T-helper 1 cell treated with Interleukin-12 subunit alpha and Interleukin-12 subunit beta and Interleukin-4 antibody, amounts not matched to agents 30 ng/mL and 1 ng/mL, for 36 hours (primary cell): ENCODE data around the gene FA2H. TPM values are rescaled to one million over a fixed set of nuclear protein-coding genes. Genes with fewer than 3 reads are reported as not detected.

Experiments used
- intact Hi-C: fragments of 100-400 bp; cut with micrococcal nuclease; formaldehyde crosslinking; loops from one replicate; pipeline ENCODE4 v1.15.1; 2024
- total RNA-seq: library from RNA; stranded (reverse); gene quantifications from 2 replicates; pipeline ENCODE4 v1.2.3, GENCODE V29; 2022

Gene FA2H
- total RNA-seq, 1 donor from 2014 or later, result 0.15 TPM

DNA sequence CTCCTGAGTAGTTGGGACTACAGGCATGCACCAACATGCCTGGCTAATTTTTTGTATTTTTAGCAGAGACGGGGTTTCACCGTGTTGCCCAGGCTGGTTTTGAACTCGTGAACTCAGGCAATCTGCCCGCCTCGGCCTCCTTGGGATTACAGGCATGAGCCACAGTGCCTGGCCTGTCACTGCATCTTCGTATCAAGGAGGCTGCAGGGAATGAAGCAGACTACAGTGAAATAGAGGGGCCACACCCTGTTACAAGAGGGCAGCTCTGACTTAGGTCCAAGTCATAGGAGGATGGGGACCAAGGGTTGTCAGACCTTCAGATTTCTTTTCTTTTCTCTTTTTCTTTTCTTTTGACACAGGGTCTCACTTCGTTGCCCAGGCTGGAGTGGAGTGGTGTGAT is 28.7 kb downstream of the FA2H start:
- intact Hi-C loops, result no loop called here

GRCh38 chr16:74745109-74745615 is 29.5 kb downstream of the FA2H start:
- intact Hi-C loops, result no loop called here

GRCh38 chr16:74744566-74744965 is 30.1 kb downstream of the FA2H start:
- intact Hi-C loops, result no loop called here

GRCh38 chr16:74743668-74744299 is 30.8 kb downstream of the FA2H start:
- intact Hi-C loops, result no loop called here

DNA sequence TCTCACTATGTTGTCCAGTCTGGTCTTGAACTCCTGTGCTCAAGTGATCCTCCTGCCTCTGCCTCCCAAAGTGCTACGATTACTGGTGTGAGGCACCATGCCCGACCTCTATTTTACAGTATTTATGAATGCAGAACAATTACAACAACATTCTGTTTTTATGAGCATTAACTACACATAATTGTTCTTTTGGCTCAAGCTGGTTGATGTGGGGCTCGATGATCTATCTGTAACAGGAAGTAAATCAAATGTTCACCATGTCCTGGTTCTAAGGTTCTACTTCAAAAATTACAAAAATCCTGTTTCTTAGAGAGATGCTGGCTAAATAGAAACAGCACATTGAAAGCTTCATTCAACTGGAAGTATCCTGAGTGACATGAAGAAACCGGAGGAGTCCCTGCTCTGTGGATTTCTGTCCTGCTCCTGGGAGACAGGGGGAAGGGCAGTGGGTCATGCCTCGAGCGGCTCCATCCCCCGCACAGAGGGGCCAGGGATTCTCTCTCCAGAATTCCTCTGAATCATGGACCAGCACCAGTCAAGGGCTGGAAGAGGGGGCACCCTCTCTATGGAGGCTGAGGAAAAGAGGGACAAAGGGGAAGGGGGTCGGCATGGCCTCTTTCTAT is 31.5 kb downstream of the FA2H start:
- intact Hi-C loops, result no loop called here

DNA sequence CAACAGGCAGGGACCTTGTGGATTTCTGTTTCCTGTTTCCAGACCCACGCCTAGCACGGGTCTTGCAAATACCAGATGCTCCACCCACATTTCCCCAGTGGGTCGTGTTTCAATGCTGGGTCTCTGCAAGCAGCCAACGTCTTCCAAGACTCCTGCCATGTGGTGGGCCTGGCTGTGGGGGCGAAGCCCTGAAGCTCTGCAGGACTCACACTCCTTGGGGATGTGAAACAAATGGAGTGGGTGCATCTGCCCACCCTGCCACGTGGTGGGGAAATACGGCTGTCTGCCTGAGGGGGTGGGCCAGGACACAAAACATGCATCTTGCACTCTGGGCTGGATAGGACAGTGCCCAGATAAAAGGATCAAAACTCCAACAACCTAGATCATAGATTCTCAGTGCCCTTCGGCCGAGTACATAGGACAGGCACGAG is 32.6 kb downstream of the FA2H start:
- intact Hi-C loops, result no loop called here

DNA sequence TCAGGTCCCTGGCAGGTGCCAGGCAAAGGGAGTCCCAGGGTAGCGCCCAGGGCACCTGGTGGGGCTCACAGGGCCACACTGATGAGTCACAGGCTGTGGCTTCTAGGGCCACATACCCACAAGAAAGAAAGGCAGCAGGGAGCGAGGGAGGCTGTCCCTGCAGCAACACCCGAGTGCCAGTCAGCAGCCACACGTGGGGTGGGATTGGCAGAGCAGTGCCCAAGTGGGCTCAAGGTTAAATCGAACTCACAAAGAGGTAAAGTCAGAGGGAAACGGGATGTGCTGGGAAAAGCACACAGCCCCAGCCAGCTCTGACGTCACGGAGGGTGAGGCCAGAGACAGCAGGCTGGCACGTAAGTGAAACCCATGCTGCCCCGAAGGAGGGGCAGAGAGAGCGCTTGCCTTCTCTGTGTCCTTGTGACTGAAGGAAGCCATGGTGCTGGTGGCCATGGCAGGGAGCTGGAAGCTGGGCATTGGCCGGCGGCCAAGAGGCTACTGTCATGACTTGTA is 33.8 kb downstream of the FA2H start:
- intact Hi-C loops, result no loop called here

GRCh38 chr16:74739275-74739674 is 35.3 kb downstream of the FA2H start:
- intact Hi-C loops, result no loop called here

GRCh38 chr16:74738816-74739215 is 35.8 kb downstream of the FA2H start:
- intact Hi-C loops, result no loop called here

GRCh38 chr16:74738113-74738541 is 36.5 kb downstream of the FA2H start:
- intact Hi-C loops, result no loop called here

- intact Hi-C loops, result no loop called here
These were observed 37.1 kb downstream of the FA2H start for GRCh38 chr16:74737521-74737920.

DNA sequence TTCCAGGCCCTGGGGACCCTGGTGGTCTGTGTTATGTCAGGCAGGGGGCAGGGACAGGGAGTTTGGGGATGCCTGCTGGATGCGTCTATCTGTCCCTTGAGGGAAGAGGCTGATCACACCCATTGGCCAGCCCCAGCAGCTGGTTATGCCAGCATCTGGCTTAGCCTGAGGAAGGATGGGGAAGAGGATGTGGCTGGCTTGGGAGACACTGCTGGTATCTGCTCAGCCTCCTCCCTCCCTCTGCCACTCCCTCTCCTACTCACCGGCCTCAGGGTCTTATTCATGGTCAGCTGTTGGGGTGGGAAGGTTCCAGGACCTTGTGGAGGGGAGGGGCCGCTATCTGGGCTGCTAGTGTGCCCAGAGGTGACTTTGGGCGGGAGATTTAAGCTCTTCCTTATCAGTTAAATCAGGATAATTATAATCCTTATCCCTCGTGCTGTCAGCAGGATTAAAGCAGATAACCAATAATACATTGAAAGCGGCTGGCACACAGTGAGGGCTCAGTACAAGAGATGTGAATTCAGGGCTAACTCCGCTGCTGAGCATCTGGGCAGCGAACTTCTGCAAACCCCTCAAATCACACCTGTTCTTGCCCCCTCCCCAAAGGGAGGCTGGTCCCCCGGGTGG is 38.0 kb downstream of the FA2H start:
- intact Hi-C loops, result no loop called here

GRCh38 chr16:74735554-74735953 is 39.1 kb downstream of the FA2H start:
- intact Hi-C loops, result no loop called here

DNA sequence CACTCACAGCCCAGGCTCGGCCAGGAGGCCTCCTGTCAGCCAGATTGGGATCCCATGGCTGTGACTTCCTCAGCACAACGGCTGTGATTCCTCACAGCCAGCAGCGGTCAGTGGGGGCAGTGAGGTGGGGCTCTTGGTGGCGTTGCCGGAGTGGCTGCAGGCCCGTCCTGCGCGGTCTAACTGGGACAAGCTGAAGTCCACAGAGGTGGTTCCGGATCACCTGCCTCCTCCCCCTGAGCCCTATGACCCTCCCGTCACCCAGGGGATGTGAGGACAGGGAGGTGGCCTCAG is 39.5 kb downstream of the FA2H start:
- intact Hi-C loops, result no loop called here

GRCh38 chr16:74734361-74735161 is 40.1 kb downstream of the FA2H start:
- intact Hi-C loops, result no loop called here

- intact Hi-C loops, result no loop called here
These were observed 41.8 kb downstream of the FA2H start for GRCh38 chr16:74732707-74733350.

GRCh38 chr16:74731853-74732477 is 42.7 kb downstream of the FA2H start:
- intact Hi-C loops, result no loop called here

- intact Hi-C loops, result no loop called here
These were observed 44.6 kb downstream of the FA2H start for GRCh38 chr16:74729783-74730683.

DNA sequence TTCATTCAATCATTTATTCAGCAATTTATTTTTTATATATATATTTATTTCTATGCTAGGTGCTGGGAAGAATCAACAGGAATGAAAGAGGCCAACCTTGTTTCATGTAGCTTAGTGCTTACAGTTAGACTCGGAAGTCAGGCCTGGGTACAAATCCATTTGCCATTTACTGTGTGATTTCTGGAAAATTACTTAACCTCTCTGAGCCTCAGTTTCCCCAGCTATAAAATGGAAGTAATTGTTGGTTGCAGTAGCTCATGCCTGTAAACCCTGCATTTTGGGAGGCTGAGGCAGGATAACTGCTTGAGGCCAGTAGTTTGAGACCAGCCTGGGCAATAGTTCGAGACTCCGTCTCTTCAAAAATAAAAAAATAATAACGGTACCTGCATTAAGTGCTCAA is 46.7 kb downstream of the FA2H start:
- intact Hi-C loops, result no loop called here

- intact Hi-C loops, result loop anchor here (1.0 kb wide), 1 partner anchor 17 kb away; no protein-coding TSS in a partner anchor
These were observed 47.9 kb downstream of the FA2H start for GRCh38 chr16:74726716-74727115.
